Hepatic stellate cell (primary cell): ENCODE results near the gene CNKSR2.
A peak's percentile ranks its signal among the peaks of the same experiment; 100 is the strongest.

Source experiments
- DNase-seq: peaks from one replicate; pipeline ENCODE4 v3.0.0; 2011; ENCODE audit warnings: low spot score

CNKSR2 gene

GRCh38 chrX:21612154-21612553, 237.9 kb downstream of the CNKSR2 start:
- no peak for DNase-seq

- DNase-seq = no peak
Observed at GRCh38 chrX:21616386-21616785, 242.2 kb downstream of the CNKSR2 start.

- DNase-seq = no peak
Observed at GRCh38 chrX:21620234-21620633, 246.0 kb downstream of the CNKSR2 start.

DNA sequence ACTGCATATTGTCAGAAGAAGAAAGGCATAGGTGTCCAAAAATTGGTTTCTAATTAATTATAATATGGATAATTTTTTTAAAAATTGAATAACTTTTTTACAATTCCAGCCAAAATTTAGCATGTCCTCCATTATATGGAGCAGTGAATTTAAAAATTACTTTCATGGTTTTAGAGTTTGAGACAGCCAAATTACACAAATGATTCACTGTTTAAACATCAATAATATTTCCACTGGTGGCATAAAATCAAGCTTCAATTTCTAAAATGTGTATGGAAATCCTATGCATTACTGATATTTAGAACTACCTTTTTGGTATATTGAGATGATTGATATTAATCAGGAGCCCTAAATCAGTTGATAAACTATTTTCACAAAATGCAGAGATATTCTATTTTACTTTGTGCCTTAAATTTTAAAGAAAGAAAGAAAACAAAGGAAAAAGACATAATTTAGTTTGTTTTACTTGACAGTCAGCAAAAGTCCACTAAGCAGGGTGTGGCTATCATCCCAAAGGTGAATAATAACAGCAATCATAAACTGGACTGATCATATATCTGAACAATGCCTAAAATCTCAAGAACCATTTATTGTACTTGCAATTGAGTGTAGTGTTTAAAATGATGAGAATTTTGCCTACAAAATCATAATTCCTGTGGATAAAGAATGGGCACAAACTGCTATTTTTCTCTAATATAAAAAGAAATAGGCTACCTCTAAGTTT, 249.7 kb downstream of the CNKSR2 start:
- no peak for DNase-seq

DNA sequence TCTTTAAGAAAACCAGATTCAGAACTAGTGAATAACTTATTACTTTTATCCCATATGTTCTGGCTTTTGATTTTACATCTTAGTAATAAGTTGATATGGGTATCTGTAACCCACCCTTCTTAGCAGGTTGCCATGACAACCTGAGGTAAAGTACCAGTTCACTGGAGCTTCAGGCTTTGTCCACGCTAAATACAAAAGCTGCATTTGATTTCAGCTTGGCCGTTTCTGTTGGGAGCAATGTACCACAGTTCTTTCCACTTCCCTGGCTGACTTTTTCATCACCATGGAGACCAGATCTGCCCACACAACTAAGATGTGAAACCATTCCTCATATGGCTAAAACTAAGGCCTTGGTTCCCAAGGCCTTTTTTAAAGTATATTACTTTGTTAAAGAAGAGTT, 257.8 kb downstream of the CNKSR2 start:
- DNase-seq = no peak

- DNase-seq = peak; percentile 35
Observed at GRCh38 chrX:21638311-21638710, 264.1 kb downstream of the CNKSR2 start.

DNA sequence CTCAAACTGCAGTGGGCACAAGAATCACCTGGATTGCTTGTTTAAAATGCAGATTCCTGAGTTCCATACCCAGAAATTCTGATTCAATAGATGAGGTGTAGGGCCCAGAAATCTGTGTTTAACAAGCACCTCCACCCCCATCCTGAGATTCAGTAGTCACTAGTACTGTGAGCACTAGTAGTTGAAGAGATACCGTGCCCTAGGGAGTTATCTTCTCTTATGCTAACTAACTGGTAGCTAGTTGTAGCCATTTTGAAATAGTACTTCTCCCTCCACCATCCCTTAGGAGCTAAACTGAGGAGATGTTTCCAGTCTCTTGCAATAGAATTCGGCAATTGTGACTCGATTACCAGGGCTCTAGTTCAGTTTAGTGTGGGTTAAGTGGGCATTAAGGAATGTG, 265.6 kb downstream of the CNKSR2 start:
- no peak for DNase-seq

- DNase-seq = no peak
Observed at GRCh38 chrX:21645431-21645830, 271.2 kb downstream of the CNKSR2 start.

GRCh38 chrX:21645886-21646285, 271.7 kb downstream of the CNKSR2 start:
- no peak for DNase-seq

DNA sequence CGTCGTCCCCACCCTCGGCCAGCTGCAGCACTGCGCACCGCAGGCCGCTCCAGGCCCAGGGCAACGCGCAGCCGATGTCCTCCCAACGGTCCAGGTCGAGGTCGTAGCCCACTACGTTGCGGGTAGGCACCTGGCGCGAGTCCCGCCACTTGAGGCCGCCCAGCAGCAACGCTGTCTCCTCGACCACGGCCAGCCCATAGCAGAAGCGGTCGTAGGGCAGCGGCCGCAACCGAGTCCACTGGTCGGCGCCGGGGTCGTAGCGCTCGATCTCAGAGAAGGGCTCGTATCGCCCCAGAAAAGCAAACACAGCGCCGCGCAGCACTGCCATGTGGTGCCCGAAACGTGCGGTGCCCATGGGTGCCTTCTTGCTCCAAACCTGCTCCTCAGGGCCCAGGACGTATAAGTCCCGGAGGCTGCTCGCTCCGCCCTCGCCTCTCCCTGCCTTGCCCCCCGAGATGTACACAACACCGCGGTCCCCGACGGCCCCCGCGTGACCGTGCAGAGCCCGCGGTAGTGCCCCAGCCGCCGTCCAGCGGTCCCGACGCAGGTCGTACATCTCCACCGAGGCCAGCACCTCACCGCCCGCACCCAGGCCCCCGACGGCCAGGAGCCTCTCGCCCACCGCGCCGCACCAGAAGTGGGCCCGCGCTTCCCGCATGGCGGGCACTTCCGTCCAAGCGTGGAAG, 281.8 kb downstream of the CNKSR2 start:
- no peak for DNase-seq

DNA sequence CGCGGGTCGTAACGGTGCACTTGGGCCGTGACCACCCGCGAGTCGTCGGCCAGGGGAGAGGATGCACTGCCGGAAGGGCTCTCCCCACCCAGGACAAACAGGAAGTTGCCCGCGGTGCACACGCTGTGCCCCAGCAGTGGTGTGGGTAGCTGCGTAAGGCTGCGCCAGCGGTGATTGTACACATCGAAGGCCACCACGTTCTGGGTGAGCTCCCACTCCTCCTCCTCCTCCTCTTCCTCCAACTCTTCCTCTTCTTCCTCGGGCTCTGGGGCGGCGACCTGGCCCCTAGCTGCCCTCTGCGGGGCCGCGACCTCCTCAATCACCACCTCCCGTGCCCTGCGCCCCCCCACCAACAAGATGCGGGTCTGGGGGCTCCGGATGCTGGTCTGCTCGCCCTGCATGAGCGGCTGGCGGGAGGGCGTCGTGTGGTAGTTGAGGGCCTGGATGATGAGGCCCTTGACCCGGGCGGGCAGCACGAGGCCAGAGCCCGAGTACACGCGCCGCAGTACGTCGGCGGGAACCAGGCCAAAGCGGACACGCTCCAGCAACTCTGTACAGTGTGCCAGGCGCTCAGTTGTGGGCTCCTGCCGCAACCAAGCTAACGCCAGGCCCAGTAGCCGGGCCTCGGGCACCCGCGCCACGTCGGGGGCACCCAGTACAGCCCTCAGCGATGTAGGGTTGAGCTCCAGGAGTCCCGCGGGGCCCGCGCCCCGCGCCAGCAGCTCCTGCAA, 282.5 kb downstream of the CNKSR2 start:
- DNase-seq = no peak

DNA sequence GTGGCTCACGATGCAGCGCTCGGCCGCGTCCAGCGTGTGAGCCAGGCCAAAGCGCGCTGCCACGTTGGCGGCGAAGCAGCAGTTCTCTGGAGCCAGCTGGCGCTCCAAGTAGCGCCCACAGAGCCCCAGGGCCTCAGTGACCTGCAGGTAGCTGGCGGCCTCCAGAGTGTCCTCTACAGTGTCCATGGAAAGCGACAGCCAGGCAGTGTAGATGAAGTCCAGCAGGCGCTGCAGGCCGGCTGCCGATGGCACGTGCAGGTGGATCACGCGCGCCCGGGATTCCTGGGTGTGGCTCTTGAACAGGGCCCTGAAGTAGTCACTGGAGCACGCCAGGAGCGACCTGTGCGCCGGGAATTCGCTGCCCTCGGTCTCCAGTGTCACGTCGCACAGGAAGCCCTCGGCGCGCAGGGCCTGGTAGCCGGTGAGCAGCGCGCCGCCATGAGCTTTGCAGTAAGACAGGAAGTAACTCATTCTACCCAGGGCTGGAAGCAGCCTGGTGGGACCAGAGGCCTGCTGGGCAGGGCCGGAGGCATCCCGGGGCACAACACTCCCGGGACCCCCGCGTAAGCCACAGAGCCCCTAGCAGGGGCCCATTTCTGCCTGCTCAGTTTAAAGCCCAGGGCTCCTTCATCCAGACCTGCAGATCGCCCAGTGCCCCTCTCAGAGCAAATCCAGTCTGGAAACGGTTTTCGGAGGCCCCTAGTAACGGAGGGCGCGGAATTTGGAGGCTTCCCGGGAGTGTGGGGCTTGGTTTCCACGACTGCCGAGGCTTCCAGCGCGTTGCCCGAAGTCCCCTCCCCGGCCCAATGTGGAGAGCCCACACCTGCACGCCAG, 283.3 kb downstream of the CNKSR2 start:
- no peak for DNase-seq

GRCh38 chrX:21658152-21658737, 284.0 kb downstream of the CNKSR2 start, which contains the start of gene KLHL34:
TSS of gene KLHL34 (minus strand) at chrX:21658330. CDS start at chrX:21657788, 542 bp downstream.
- DNase-seq = no peak

- no peak for DNase-seq
Observed at GRCh38 chrX:21658746-21659145, 284.5 kb downstream of the CNKSR2 start.

DNA sequence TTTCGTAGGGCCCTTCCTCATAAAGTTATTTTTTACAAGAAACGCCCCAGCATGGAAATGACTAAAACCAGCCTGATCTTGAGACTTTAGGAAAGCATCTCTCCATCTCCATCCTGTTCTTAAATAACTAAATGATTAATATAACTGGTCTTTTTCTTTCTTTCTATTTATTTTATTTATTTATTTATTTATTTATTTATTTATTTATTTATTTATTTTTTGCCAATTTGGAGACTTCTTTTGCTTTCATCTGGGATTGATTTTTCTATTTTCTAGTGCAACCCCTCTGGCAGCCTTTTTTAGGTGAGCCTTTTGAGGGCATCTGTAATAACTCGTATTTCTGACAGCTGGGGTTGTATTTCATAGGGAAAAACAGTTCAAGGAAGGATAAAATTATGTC, 285.1 kb downstream of the CNKSR2 start:
- no peak for DNase-seq

DNA sequence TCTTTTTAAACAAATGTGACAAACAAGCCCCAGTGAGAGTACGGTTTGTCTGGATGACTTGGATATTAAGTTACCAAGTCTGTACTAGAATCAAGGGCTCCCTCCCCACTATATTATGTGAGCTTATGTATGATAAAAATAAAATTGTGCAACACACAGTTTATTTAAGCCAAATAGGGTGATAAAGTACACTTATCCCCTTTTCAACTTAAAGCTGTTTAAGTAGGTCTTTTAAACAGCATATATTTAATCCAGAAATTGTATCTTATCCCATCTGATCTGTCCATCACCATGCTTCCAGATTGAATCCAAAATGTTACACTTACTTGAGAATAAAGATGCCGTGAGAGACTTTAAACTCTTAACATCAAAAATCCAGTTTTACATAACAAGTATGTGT, 285.9 kb downstream of the CNKSR2 start:
- DNase-seq = no peak

- DNase-seq = no peak
Observed at GRCh38 chrX:21661316-21661715, 287.1 kb downstream of the CNKSR2 start.

- DNase-seq = no peak
Observed at GRCh38 chrX:21662761-21663160, 288.5 kb downstream of the CNKSR2 start.

DNA sequence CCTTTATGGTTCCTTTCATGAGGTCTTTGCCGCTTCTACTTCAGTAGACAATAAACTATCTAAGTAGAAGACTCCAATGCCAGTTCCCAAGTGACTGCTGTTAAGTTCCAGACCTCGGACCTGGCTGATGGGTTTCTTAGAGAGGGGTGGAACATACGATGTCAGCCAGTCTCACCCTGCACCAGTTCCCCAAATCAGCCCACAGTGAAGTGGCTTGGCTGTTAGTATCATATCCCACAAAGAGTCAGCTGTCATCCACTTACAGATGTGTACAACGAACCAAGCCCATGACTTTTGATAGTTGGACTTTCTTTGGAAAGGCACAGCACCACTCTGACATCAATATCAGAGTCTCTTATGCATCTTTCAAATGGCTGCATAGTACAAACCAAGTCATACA, 292.0 kb downstream of the CNKSR2 start:
- no peak for DNase-seq

DNA sequence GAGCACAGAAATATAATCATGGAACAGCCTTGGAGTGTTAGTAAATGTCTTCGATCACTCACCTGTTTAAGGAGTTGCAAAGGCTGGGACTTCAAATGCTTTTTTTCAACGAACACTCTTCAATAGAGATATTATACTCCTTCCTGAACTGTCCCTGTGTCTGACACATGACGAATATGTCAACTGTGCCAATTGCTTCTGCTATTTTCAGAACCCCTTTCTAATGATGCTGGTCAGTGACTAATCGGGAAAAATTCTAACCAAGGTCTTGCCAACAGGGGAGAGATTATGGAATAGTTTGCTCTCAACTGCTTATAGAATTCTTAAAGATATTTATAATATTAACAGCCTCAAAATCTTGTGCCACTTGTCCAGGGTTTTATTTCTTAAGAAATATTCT, 292.5 kb downstream of the CNKSR2 start:
- DNase-seq = no peak

DNA sequence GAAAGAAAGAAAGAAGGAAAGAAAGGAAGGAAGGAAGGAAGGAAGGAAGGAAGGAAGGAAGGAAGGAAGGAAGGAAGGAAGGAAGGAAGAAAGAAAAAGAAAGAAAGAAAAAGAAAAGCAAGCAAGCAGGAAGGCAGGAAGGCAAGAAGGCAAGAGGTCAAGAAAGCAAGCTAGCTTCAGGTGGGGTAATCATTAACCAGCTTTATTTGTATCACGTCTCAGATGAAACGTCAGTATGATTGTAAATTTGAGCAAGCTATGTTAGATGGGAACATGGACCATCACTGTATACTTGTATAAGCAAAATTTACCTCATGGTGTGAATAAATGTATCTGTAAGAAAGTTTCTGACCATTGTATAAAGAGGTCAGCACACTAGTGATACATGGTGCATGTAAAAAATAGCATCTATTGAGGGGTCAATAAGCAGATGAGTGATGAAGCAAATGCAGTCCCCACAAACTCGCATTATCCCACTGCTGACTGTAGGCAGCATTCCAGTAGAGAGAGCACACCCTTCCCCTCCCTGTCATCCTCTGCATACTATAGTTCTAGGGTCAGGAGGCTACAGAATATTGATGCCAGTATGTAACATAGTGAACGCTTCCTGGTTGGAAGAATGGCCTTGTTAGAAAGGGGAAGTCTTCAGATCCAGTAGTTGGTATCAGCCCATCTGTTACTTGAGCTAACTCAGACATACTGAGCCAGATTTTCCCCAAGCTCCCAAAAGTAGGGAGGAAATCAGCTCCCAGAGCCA, 300.4 kb downstream of the CNKSR2 start:
- no peak for DNase-seq
